Activated T-cell treated with anti-CD3 and anti-CD28 coated beads for 1 hour (primary cell): ENCODE measurements around the gene NET1.
"Not testable (repeated sequence)": the region's sequence is repeated elsewhere in the genome, so short reads cannot be mapped to it uniquely, and the experiment has no call there.

ENCODE experiments used
- DNase-seq: peaks from one replicate; pipeline ENCODE4 v3.0.0-alpha.2; 2020; ENCODE audit warnings: low read depth

NET1 gene

GRCh38 chr10:5466451-5467206 lies 54.3 kb downstream of the NET1 start:
- DNase-seq, result no peak

GRCh38 chr10:5467207-5467535 lies 54.8 kb downstream of the NET1 start:
- no peak for DNase-seq

GRCh38 chr10:5467634-5468255 lies 55.4 kb downstream of the NET1 start:
- no peak for DNase-seq

- no peak for DNase-seq
Measured at GRCh38 chr10:5468262-5469106, 56.1 kb downstream of the NET1 start.

GRCh38 chr10:5469353-5470061 lies 57.1 kb downstream of the NET1 start:
- no peak for DNase-seq

GRCh38 chr10:5470062-5470751 lies 57.9 kb downstream of the NET1 start:
- no peak for DNase-seq

GRCh38 chr10:5474642-5475041 lies 62.3 kb downstream of the NET1 start:
- not testable (repeated sequence) for DNase-seq

- not testable (repeated sequence) for DNase-seq
Measured at GRCh38 chr10:5475088-5475487, 62.7 kb downstream of the NET1 start.

- DNase-seq, result not testable (repeated sequence)
Measured at GRCh38 chr10:5475974-5476807, 63.8 kb downstream of the NET1 start.

GRCh38 chr10:5476918-5477525 lies 64.7 kb downstream of the NET1 start:
- no peak for DNase-seq

GRCh38 chr10:5477948-5478693 lies 65.8 kb downstream of the NET1 start:
- no peak for DNase-seq

- no peak for DNase-seq
Measured at GRCh38 chr10:5478694-5479305, 66.4 kb downstream of the NET1 start.

- DNase-seq, result no peak
Measured at GRCh38 chr10:5479481-5480161, 67.3 kb downstream of the NET1 start.

GRCh38 chr10:5480162-5480941 lies 68.0 kb downstream of the NET1 start:
- DNase-seq, result no peak

GRCh38 chr10:5481121-5481520 lies 68.8 kb downstream of the NET1 start:
- DNase-seq, result no peak

- no peak for DNase-seq
Measured at GRCh38 chr10:5482016-5482415, 69.7 kb downstream of the NET1 start.

- DNase-seq, result no peak
Measured at GRCh38 chr10:5484205-5484604, 71.8 kb downstream of the NET1 start.

- DNase-seq, result no peak
Measured at GRCh38 chr10:5485290-5485689, 72.9 kb downstream of the NET1 start.
